ENCODE data around the gene PANK1. TPM values are rescaled to one million over a fixed set of nuclear protein-coding genes. Genes with fewer than 3 reads are reported as not detected.

PANK1 gene
- total RNA-seq, 2 experiments from 2014 or later: 6.2 to 7.8 TPM

DNA sequence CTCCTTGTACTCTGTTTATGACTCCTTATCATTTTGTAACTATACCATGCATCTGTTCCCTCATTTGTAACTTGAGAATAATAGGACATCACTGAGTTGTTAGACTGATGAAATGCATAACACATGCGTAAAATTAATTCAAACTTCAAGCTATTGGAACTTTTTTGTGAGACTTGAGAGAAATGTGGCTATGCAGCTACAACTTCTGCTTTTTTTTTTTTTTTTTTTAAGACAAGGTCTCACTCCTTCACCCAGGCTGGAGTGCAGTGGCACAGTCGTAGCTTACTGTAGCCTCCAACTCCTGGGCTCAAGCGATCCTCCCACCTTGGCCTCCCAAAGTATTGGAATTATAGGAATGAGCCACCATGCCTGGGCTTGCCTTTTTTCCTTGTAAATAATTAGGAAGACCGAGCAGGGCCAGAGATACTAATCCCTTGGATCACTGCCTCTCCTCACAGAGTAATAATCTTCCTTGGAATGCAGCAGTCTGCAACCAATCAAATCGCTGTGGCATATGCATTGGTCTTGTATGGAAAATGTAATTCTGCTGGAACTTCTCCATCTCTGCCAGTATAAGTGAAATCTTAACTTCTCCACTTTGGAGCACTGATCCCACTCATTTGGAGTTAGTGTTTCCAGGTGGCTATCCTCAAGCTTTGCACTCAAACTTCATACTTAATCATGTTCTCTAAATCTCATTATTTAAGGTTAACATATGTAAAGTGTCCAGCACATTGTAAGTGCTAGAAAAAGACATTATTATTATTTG is 2.0 kb upstream of the PANK1 start:
- H3K4me3 Mint-ChIP-seq: no peak overlapping the region
- no peaks in the 10 kb centered on the region for H3K36me3 Mint-ChIP-seq
- no peak for ATAC-seq
- no peak for DNase-seq
- CTCF ChIA-PET: interaction anchor here (0.7 to 0.9 kb wide), 2 partner anchors 26 to 60 kb away, joined by 3 read pairs; no protein-coding TSS in a partner anchor
- H3K9me3 Mint-ChIP-seq (ENCODE audit: low read depth): peaks cover 5% of the 10 kb centered on the region
- peaks cover 13% of the 10 kb centered on the region for H3K4me1 Mint-ChIP-seq
- peaks cover 39% of the 10 kb centered on the region for H3K27me3 Mint-ChIP-seq
- no peak overlapping the region for H3K27ac Mint-ChIP-seq

DNA sequence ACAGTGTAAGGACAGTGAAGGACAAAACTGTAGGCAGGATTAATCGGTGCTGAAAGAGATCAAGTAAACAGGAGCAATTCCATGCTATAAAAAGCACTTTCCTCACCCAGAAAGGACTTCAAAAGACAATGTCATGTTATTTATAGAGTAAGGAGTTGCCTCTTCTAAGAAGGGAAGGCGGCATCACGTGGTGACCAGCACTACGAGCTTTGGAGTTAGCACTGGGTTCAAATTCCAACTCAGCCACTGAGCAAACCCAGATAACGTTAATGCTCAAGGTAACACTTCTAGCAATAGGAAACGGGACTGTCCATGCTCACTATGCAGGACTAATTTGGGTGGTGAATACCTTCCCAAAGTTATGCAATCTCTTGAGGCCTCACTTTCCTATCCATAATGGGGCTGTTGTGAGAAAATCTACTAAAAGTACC is 715 bp upstream of the PANK1 start:
- Mint-ChIP-seq H3K27ac (peak overlapping the region; percentile 70), H3K4me1 (peaks cover 13% of the 10 kb centered on the region), H3K36me3 (no peaks in the 10 kb centered on the region), H3K9me3 (ENCODE audit: low read depth) (peaks cover 5% of the 10 kb centered on the region), H3K4me3 (no peak overlapping the region), H3K27me3 (peaks cover 39% of the 10 kb centered on the region)
- CTCF ChIA-PET: interaction anchor here (1.0 kb wide), 1 partner anchor 55 kb away, joined by 3 read pairs; the partner anchor contains the start of gene KIF20B
- DNase-seq: no peak
- no peak for ATAC-seq

DNA sequence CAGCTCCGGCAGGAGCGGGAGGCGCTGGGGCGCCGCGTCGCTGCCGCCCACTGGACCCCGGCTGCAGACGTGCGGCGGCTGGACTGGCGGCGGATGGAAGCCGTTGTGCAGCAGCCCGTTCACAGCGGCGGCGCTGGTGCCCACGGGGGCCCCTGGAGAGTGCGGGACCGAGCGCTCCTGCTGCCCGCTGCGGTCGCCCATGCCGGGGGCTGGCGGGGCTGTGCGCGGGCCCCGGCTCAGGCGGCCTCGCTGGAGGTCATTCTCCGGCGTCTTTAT is 413 bp downstream of the PANK1 start:
- peaks cover 13% of the 10 kb centered on the region for H3K4me1 Mint-ChIP-seq
- peaks cover 32% of the 10 kb centered on the region for H3K27me3 Mint-ChIP-seq
- peak overlapping the region; percentile 57 for H3K27ac Mint-ChIP-seq
- peaks cover 5% of the 10 kb centered on the region for H3K9me3 Mint-ChIP-seq (ENCODE audit: low read depth)
- no peak for DNase-seq
- ATAC-seq: peak; percentile 46
- no peak overlapping the region for H3K4me3 Mint-ChIP-seq
- CTCF ChIA-PET: interaction anchor here (2.1 kb wide), 1 partner anchor 57 kb away, joined by 12 read pairs; the partner anchor contains the start of gene KIF20B
- H3K36me3 Mint-ChIP-seq: no peaks in the 10 kb centered on the region

DNA sequence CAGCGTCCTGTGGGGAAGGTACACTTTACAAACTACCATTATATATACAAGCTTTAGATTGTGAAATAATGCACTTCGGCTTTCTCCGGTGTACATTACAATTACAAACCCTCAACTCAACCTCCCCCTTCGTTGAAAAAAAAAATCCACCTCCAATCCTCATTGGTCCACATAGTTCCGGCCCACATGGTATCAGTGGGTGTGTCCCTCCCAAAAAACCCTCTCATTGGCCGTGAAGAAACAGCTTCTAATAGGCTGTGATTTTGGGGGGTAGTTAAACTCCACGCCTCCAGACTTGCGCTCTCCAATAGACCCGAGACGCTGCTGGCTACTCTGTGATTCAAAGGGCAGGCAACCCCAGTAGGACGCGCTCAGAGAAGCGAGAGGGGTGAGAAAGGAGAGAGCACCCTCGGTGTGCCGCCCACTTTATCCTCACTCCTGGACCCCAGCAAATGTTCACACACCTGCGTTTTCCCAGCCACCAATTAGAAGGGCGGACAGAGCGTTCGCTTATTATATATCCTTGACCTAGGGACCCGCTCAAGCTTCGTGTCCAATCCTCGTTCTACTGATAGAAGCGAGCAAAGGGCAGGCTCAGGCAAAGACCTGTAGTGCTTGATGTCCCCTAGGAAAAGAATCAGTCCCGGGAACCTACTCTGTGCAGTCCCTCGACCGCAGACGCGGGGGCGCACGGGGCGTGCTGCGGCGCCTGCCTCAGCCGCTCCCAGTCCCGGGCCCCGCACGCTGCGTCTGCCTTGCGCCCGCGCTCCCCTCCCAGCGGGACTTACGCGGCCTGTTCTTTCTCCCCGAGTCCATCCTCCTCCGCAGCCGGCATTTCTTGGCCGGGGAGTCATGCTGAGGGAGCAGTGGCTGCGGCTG is 991 bp downstream of the PANK1 start:
- Mint-ChIP-seq H3K27ac (peak overlapping the region; percentile 57), H3K4me1 (peaks cover 13% of the 10 kb centered on the region), H3K4me3 (no peak overlapping the region), H3K27me3 (peaks cover 26% of the 10 kb centered on the region), H3K9me3 (ENCODE audit: low read depth) (peaks cover 4% of the 10 kb centered on the region), H3K36me3 (no peaks in the 10 kb centered on the region)
- peak; percentile 89 for ATAC-seq
- DNase-seq: peak; percentile 90
- CTCF ChIA-PET: interaction anchor here (1.0 to 2.1 kb wide), 4 partner anchors 10 to 58 kb away, joined by 4 to 12 read pairs (median 4); partner anchors contain the start of gene KIF20B

DNA sequence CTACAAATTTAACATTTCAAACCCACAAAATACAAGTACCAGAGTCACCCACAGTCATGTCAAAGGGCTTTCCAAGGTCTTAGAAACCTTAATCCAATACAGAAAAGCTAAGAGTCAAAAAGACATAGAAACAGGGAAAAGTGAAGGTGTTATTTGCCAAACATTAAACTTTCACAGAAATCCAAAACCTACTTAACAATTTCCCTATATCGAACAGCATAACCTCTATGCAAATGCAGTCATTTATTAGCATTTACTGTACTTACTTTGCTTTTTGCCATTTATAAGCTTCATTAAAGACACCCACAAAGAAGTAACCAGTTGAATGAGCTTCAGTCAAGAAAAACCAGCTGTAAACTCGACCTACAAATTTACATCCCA is 1.6 kb downstream of the PANK1 start:
- DNase-seq (no peak), ATAC-seq (no peak)
- Mint-ChIP-seq H3K4me3 (no peak overlapping the region), H3K36me3 (peaks cover 2% of the 10 kb centered on the region), H3K9me3 (ENCODE audit: low read depth) (no peaks in the 10 kb centered on the region), H3K27ac (peak overlapping the region; percentile 52), H3K4me1 (peaks cover 13% of the 10 kb centered on the region), H3K27me3 (peaks cover 23% of the 10 kb centered on the region)
- CTCF ChIA-PET: interaction anchor here (1.0 to 2.1 kb wide), 4 partner anchors 9 to 58 kb away, joined by 4 to 12 read pairs (median 4); partner anchors contain the start of gene KIF20B

DNA sequence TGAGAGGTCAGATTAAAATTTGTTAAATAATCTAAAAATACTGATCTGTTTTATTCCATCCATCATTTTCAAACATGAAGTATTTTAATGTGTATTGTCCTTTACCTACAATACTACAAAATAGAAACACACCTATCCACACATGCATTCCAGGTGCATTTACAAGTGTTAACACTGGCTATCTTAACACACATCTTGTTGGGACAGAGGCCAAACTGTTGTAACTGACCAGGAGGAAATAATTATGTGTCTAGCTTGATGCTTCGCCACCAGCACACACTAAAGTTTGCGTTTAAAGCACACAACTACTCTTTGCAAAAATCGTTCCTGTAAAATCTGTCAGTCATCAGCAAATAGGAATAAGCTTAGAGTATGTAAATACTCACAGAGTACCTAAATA is 2.8 kb downstream of the PANK1 start:
- ATAC-seq (no peak), DNase-seq (no peak)
- H3K36me3 Mint-ChIP-seq: peaks cover 2% of the 10 kb centered on the region
- H3K4me1 Mint-ChIP-seq: peaks cover 13% of the 10 kb centered on the region
- no peaks in the 10 kb centered on the region for H3K9me3 Mint-ChIP-seq (ENCODE audit: low read depth)
- peaks cover 14% of the 10 kb centered on the region for H3K27me3 Mint-ChIP-seq
- CTCF ChIA-PET: no interaction called here
- H3K27ac Mint-ChIP-seq: no peak overlapping the region
- no peak overlapping the region for H3K4me3 Mint-ChIP-seq

DNA sequence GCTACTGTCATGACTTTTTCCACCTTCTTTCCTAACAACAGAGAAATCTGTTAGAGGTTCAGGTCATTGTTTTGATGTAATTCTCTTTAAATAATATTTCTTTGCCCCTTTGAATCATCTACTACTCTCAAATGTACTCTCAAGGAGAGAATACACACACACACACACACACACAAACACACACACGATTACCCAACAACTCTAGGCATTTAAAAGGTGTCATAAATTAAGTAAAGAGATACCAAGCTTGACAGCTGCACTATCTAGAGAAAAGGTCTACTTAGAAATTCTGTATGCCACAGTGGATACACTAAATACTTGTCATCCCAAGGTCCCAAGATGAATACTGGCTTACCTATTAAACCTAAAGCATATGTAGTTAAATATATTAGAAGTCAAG is 4.8 kb downstream of the PANK1 start:
- CTCF ChIA-PET: no interaction called here
- no peak overlapping the region for H3K4me3 Mint-ChIP-seq
- no peak overlapping the region for H3K27ac Mint-ChIP-seq

DNA sequence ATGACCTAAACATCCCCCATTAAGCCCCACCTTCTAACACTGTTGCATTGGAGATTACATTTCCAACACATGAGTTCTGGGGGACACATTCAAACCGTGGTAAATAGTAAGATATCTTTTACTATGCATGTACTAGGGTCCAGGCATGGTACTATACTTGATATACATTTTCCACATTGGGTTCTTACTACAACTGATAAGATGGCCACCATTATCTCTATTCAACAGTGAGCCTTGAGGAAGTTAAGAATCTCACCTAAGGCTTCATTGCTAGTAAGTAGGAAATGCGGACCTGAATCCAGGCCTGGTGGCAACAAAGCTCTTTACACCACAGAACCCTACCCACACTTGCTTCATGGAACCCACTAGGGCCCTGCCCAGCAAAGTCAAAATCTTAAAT is 5.7 kb downstream of the PANK1 start:
- H3K27ac Mint-ChIP-seq: no peak overlapping the region
- no peaks in the 10 kb centered on the region for H3K9me3 Mint-ChIP-seq (ENCODE audit: low read depth)
- CTCF ChIA-PET: no interaction called here

More for the DNA sequence above, 4.8 kb downstream of the PANK1 start:
- ATAC-seq (no peak), DNase-seq (no peak)
- Mint-ChIP-seq H3K9me3 (ENCODE audit: low read depth) (no peaks in the 10 kb centered on the region), H3K4me1 (peaks cover 7% of the 10 kb centered on the region), H3K27me3 (peaks cover 1% of the 10 kb centered on the region), H3K36me3 (peaks cover 2% of the 10 kb centered on the region)

DNA sequence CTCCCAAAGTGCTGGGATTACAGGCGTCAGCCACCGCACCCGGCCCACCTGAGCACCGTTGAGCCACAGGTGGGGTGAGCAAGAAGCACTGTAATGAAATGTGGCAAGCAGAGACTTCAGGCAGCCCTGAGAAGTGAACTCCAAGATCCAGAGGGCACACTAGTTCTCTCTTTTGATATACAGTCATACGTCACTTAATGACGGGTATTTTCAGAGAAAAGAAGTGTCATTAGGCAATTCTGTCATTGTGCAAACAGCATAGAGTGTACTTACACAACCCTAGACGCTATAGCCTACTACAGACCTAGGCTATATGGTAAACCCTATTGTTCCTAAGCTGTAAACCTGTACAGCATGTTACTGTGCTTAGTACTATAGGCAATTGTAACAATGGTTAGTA is 7.9 kb downstream of the PANK1 start:
- no peak overlapping the region for H3K27ac Mint-ChIP-seq
- DNase-seq (no peak), ATAC-seq (no peak)
- no peaks in the 10 kb centered on the region for H3K9me3 Mint-ChIP-seq (ENCODE audit: low read depth)
- H3K4me1 Mint-ChIP-seq: peaks cover under 1% of the 10 kb centered on the region
- no peak overlapping the region for H3K4me3 Mint-ChIP-seq
- CTCF ChIA-PET: no interaction called here
- H3K36me3 Mint-ChIP-seq: peaks cover 9% of the 10 kb centered on the region
- H3K27me3 Mint-ChIP-seq: no peaks in the 10 kb centered on the region

More for the DNA sequence above, 5.7 kb downstream of the PANK1 start:
- ATAC-seq: no peak
- Mint-ChIP-seq H3K4me1 (peaks cover 6% of the 10 kb centered on the region), H3K36me3 (peaks cover 6% of the 10 kb centered on the region), H3K27me3 (no peaks in the 10 kb centered on the region), H3K4me3 (no peak overlapping the region)
- no peak for DNase-seq

DNA sequence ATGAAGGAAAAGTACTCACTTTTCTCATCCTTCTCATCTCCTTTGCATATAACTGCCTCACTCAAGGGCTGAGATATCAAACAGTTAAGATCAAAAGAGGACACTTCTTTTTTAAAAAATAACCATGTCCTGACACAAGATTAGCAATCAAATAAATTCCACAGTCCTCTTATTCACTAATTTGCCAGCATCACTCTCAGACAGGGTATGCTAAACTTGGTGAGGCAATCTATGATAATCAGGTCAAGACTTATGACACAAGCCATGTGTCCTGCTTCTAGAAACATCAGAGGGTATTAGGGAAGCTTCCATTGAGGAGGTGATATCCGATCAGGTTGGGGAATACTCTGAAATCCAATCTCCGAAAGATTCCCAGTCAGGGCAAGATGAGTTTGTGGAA is 10.4 kb downstream of the PANK1 start:
- CTCF ChIA-PET: interaction anchor here (1.1 kb wide), 1 partner anchor 9 kb away, joined by 4 read pairs; no protein-coding TSS in a partner anchor
- Mint-ChIP-seq H3K27ac (no peak overlapping the region), H3K4me1 (no peaks in the 10 kb centered on the region), H3K9me3 (ENCODE audit: low read depth) (no peaks in the 10 kb centered on the region), H3K27me3 (no peaks in the 10 kb centered on the region), H3K4me3 (no peak overlapping the region), H3K36me3 (peaks cover 9% of the 10 kb centered on the region)
- DNase-seq: no peak
- ATAC-seq: no peak

DNA sequence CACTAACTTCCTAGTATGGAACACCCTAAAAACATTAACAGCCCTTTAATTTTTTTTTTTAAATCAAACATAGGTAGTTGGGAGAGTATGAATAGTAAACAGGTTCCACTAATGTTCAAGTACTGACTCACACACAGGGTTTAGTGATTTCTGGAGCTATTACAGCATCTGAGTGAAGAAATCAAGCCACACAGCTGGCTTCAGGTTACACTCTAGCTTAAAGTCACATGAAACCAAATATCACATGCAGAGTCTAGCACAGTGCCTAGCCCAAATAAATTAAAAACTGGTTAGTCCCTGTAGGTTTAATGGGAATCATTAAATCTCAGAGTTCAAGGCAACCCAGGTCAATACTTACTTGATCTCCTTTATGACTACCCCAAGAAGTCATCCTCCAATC is 11.6 kb downstream of the PANK1 start:
- Mint-ChIP-seq H3K27ac (no peak overlapping the region), H3K36me3 (peaks cover 7% of the 10 kb centered on the region), H3K4me3 (no peak overlapping the region), H3K27me3 (no peaks in the 10 kb centered on the region), H3K4me1 (no peaks in the 10 kb centered on the region), H3K9me3 (ENCODE audit: low read depth) (no peaks in the 10 kb centered on the region)
- ATAC-seq (no peak), DNase-seq (no peak)
- CTCF ChIA-PET: interaction anchor here (1.1 kb wide), 1 partner anchor 10 kb away, joined by 4 read pairs; no protein-coding TSS in a partner anchor

DNA sequence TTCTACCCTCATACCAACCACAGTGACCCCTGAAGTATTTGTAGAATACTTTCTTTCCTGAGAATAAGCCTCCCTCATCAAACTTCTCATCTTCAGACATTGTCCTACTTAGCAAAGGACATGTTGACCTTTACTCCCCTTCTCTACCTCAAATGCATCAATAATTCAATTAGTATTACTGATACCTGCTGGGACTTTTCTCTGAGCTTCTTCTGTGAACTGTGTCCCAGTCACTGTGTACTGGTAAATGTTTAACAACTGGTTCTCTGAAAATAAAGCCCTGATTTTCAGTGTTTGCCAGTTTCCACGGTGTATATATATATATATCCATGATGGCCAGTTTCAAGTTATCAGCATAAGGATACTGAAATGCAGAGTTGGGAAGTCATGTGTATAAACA is 12.2 kb downstream of the PANK1 start:
- no peaks in the 10 kb centered on the region for H3K4me1 Mint-ChIP-seq
- no peak overlapping the region for H3K4me3 Mint-ChIP-seq

DNA sequence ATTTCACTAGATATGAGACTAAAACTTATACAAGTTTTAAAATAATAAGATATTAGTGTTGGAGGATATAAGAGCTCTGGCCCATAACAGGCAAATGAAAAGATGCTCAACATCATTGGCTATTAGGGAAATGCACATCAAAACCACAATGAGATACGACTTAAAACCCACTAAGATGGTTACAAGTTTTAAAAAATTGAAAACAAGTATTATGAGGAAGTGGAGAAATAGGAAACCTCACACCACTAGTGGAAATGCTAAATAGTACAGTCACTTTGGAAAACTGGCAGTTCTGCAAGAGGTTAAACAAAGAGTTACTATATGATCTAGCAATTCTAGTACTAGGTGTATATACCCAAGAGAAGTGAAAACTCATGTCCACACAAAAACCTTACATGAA is 17.2 kb downstream of the PANK1 start:
- no peak for DNase-seq
- H3K27me3 Mint-ChIP-seq: no peaks in the 10 kb centered on the region
- H3K9me3 Mint-ChIP-seq (ENCODE audit: low read depth): no peaks in the 10 kb centered on the region
- no peak for ATAC-seq
- CTCF ChIA-PET: no interaction called here
- H3K27ac Mint-ChIP-seq: no peak overlapping the region
- H3K4me3 Mint-ChIP-seq: no peak overlapping the region
- H3K36me3 Mint-ChIP-seq: peaks cover 4% of the 10 kb centered on the region
- H3K4me1 Mint-ChIP-seq: no peaks in the 10 kb centered on the region

More for the DNA sequence above, 12.2 kb downstream of the PANK1 start:
- H3K9me3 Mint-ChIP-seq (ENCODE audit: low read depth): no peaks in the 10 kb centered on the region
- ATAC-seq (no peak), DNase-seq (no peak)
- no peaks in the 10 kb centered on the region for H3K27me3 Mint-ChIP-seq
- CTCF ChIA-PET: interaction anchor here (1.5 kb wide), 1 partner anchor 11 kb away, joined by 4 read pairs; no protein-coding TSS in a partner anchor
- H3K27ac Mint-ChIP-seq: no peak overlapping the region
- peaks cover 7% of the 10 kb centered on the region for H3K36me3 Mint-ChIP-seq
